SU-DHL-6 (cell line): Measurements from ENCODE around the gene UPF2.
A peak's percentile ranks its signal among the peaks of the same experiment; 100 is the strongest.

Experiments used
- H2AFZ ChIP-seq: fragments of 200-600 bp; sonication (generic); 2 replicates; pipeline ENCODE4 v1.6.1; 2014; ENCODE audit warnings: low read depth, mild to moderate bottlenecking, moderate library complexity, mixed read lengths, antibody characterized with exemption, low read length; ENCODE audit not compliant: severe bottlenecking
- H3F3A ChIP-seq: fragments of 200-600 bp; shearing (Covaris generic); 2 replicates; pipeline ENCODE4 v1.6.0; 2016; ENCODE audit warnings: antibody characterized with exemption, mild to moderate bottlenecking; ENCODE audit not compliant: insufficient read depth
- H3K27ac ChIP-seq: fragments of 200-600 bp; sonication (generic); 2 replicates; pipeline ENCODE4 v1.5.1; 2016; ENCODE audit warnings: low read depth, mild to moderate bottlenecking, low read length, moderate library complexity, mixed read lengths
- H3K27me3 ChIP-seq: fragments of 200-600 bp; sonication (generic), shearing (Covaris generic); 2 replicates; pipeline ENCODE4 v1.6.0; 2014; ENCODE audit warnings: mild to moderate bottlenecking, low read length
- H3K36me3 ChIP-seq: fragments of 200-600 bp; sonication (generic); 2 replicates; pipeline ENCODE4 v1.6.1; 2014; ENCODE audit warnings: mild to moderate bottlenecking, low read length, mixed read lengths
- H3K4me2 ChIP-seq: fragments of 300-600, 200-600 bp; shearing (Covaris generic), sonication (generic); 2 replicates; pipeline ENCODE4 v1.6.0; 2014; ENCODE audit warnings: low read length, low read depth, mild to moderate bottlenecking; ENCODE audit not compliant: poor library complexity, severe bottlenecking
- H3K4me3 ChIP-seq: fragments of 200-600 bp; sonication (generic); 2 replicates; pipeline ENCODE4 v1.5.1; 2014; ENCODE audit warnings: antibody characterized with exemption, low read length, mild to moderate bottlenecking, mixed read lengths; ENCODE audit not compliant: insufficient read depth, poor library complexity, severe bottlenecking
- H3K79me2 ChIP-seq: fragments of 200-600 bp; sonication (generic); 2 replicates; pipeline ENCODE4 v1.6.1; 2014; ENCODE audit warnings: mild to moderate bottlenecking, low read length, moderate library complexity; ENCODE audit not compliant: insufficient read depth
- H3K9ac ChIP-seq: fragments of 200-600 bp; sonication (generic); 2 replicates; pipeline ENCODE4 v1.7.0; 2014; ENCODE audit warnings: mild to moderate bottlenecking, low read length
- H3K9me2 ChIP-seq: fragments of 200-600 bp; sonication (generic); replicated peaks from 2 replicates; pipeline ENCODE4 v1.6.1; 2014; ENCODE audit warnings: low read length; ENCODE audit not compliant: insufficient read depth
- H3K9me3 ChIP-seq: fragments of 200-600 bp; sonication (generic); 2 replicates; pipeline ENCODE4 v1.6.1; 2014; ENCODE audit warnings: low read length, mixed read lengths; ENCODE audit not compliant: insufficient read depth
- H4K20me1 ChIP-seq: fragments of 200-600 bp; sonication (generic); 2 replicates; pipeline ENCODE4 v1.6.1; 2014; ENCODE audit warnings: low read depth, mild to moderate bottlenecking, antibody characterized with exemption, low read length, moderate library complexity, mixed read lengths
- EZH2phosphoT487 ChIP-seq: fragments of 200-600 bp; sonication (generic), shearing (Covaris generic); conservative IDR thresholded peaks from 2 replicates; pipeline ENCODE4 v1.6.1; 2018; ENCODE audit warnings: mild to moderate bottlenecking, antibody characterized with exemption, low read length, moderate library complexity, mixed read lengths
- TF ChIP-seq, protein P1 (sequence below): fragments of 200-600 bp; sonication (generic); IDR thresholded peaks from one replicate; pipeline ENCODE4 v1.5.1; 2017; ENCODE audit warnings: antibody characterized with exemption, mild to moderate bottlenecking, low read length, moderate library complexity; ENCODE audit not compliant: insufficient read depth, poor library complexity, severe bottlenecking

Gene UPF2, protein sequence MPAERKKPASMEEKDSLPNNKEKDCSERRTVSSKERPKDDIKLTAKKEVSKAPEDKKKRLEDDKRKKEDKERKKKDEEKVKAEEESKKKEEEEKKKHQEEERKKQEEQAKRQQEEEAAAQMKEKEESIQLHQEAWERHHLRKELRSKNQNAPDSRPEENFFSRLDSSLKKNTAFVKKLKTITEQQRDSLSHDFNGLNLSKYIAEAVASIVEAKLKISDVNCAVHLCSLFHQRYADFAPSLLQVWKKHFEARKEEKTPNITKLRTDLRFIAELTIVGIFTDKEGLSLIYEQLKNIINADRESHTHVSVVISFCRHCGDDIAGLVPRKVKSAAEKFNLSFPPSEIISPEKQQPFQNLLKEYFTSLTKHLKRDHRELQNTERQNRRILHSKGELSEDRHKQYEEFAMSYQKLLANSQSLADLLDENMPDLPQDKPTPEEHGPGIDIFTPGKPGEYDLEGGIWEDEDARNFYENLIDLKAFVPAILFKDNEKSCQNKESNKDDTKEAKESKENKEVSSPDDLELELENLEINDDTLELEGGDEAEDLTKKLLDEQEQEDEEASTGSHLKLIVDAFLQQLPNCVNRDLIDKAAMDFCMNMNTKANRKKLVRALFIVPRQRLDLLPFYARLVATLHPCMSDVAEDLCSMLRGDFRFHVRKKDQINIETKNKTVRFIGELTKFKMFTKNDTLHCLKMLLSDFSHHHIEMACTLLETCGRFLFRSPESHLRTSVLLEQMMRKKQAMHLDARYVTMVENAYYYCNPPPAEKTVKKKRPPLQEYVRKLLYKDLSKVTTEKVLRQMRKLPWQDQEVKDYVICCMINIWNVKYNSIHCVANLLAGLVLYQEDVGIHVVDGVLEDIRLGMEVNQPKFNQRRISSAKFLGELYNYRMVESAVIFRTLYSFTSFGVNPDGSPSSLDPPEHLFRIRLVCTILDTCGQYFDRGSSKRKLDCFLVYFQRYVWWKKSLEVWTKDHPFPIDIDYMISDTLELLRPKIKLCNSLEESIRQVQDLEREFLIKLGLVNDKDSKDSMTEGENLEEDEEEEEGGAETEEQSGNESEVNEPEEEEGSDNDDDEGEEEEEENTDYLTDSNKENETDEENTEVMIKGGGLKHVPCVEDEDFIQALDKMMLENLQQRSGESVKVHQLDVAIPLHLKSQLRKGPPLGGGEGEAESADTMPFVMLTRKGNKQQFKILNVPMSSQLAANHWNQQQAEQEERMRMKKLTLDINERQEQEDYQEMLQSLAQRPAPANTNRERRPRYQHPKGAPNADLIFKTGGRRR

DNA sequence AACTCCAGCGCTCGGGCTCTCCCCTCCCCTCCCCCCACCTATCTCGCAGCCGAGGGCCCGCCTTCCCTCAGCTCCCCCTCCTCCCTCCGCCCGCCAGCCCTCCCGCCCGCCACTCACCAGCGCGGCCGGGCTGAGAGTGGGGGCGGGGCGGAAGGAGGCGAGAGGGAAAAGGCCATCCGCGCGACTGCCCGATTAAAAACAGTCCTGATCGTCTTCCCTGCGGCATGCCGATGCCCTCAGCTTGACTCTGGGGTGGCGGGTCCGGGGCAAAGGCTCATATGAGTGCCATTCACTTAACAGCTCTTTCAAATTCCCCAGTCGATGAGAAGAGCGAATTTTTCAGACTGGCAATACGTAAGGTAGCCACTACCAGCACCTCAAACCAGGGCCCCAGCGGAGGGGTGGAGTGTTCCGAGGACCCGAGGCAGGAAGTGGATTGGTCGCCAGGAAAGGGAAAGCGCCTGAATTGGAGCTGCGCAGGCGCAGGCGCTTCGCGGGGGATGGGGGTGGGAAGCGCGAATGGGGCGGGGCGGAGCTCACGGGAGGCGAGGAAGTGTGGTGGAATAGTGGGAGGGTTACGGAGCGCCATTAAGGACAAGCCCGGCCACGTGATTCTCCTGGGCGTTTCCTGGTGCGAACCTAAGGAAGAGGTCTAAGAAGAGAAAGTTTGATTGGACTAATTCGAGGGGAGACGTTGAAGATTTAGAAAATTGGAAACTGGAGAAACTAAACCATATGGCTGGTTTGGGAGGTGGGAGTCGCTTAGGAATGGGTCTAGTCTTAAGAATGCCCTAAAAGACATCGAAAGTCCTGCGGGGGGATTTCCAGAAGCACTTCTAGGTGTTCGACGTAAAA, at the start of gene UPF2:
TSS of gene UPF2 (minus strand) at position 13 of the 855 bp plus-strand sequence. CDS start 7,386 bp downstream, outside the sequence.
- TF ChIP-seq, protein P1, sequence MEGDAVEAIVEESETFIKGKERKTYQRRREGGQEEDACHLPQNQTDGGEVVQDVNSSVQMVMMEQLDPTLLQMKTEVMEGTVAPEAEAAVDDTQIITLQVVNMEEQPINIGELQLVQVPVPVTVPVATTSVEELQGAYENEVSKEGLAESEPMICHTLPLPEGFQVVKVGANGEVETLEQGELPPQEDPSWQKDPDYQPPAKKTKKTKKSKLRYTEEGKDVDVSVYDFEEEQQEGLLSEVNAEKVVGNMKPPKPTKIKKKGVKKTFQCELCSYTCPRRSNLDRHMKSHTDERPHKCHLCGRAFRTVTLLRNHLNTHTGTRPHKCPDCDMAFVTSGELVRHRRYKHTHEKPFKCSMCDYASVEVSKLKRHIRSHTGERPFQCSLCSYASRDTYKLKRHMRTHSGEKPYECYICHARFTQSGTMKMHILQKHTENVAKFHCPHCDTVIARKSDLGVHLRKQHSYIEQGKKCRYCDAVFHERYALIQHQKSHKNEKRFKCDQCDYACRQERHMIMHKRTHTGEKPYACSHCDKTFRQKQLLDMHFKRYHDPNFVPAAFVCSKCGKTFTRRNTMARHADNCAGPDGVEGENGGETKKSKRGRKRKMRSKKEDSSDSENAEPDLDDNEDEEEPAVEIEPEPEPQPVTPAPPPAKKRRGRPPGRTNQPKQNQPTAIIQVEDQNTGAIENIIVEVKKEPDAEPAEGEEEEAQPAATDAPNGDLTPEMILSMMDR, result no peak
- TF ChIP-seq EZH2phosphoT487, result no peak
- Histone ChIP-seq H3K79me2 (peaks cover 45% of the 10 kb centered on the region), H3K27me3 (no peaks in the 10 kb centered on the region), H3K36me3 (no peaks in the 10 kb centered on the region), H4K20me1 (no peaks in the 10 kb centered on the region), H3K9me3 (no peaks in the 10 kb centered on the region), H3K4me3 (peak within 1 kb of the TSS; percentile 88), H3K27ac (peak within 1 kb of the TSS; percentile 87), H3K9me2 (no peaks in the 10 kb centered on the region), H3K4me2 (peak within 1 kb of the TSS; percentile 78), H3F3A (peaks cover 22% of the 10 kb centered on the region), H2AFZ (peak within 1 kb of the TSS; percentile 64), H3K9ac (peak within 1 kb of the TSS; percentile 99)

DNA sequence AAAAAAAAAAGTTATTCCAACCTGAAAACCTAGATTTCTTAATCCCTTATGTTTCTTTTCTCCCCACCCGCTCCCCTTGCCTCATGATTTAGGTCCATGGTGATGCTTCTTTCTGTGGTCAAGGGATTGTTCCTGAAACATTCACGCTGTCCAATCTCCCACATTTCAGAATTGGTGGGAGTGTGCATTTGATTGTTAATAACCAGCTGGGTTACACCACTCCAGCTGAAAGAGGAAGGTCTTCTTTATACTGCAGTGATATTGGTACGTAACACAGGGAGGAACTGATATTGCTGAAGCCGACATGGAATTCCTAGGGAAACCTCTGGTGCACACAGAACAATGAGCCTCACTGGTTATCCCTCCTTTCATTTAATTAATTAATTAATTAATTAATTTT, 48.8 kb upstream of the UPF2 start:
- TF ChIP-seq EZH2phosphoT487, result no peak
- TF ChIP-seq, protein P1, result no peak
- no peak overlapping the region for H2AFZ ChIP-seq
- no peaks in the 10 kb centered on the region for H3F3A ChIP-seq
- H3K36me3 ChIP-seq, result no peaks in the 10 kb centered on the region; the same call in 1 of the 2 replicates
- no peaks in the 10 kb centered on the region for H3K27me3 ChIP-seq
- no peaks in the 10 kb centered on the region for H3K79me2 ChIP-seq
- no peak overlapping the region for H3K4me2 ChIP-seq
- no peak overlapping the region for H3K4me3 ChIP-seq
- no peak overlapping the region for H3K9ac ChIP-seq
- no peaks in the 10 kb centered on the region for H3K9me2 ChIP-seq
- H4K20me1 ChIP-seq, result no peaks in the 10 kb centered on the region
- no peak overlapping the region for H3K27ac ChIP-seq
- H3K9me3 ChIP-seq, result no peaks in the 10 kb centered on the region

DNA sequence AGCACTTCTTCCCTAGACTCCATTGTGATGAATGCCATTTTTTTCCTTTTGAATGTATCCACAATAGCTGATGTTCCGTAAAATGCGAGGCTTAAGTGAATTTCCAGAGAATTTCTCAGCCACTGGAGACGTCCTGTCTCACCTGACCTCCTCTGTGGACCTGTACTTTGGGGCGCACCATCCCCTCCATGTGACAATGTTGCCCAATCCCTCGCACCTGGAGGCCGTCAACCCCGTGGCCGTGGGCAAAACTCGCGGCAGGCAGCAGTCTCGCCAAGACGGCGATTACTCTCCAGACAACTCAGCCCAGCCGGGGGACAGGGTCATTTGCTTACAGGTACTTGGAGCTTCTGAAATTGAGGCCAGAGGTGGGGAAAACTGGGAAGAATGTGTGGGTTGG, 46.3 kb upstream of the UPF2 start:
- Histone ChIP-seq H3K9me2 (no peaks in the 10 kb centered on the region), H3K4me2 (no peak overlapping the region), H3K4me3 (no peak overlapping the region), H3K27ac (no peak overlapping the region), H3K79me2 (no peaks in the 10 kb centered on the region), H4K20me1 (no peaks in the 10 kb centered on the region), H3K9ac (no peak overlapping the region), H2AFZ (no peak overlapping the region), H3K27me3 (no peaks in the 10 kb centered on the region), H3F3A (no peaks in the 10 kb centered on the region), H3K9me3 (no peaks in the 10 kb centered on the region), H3K36me3 (no peaks in the 10 kb centered on the region; the same call in 1 of the 2 replicates)
- no peak for TF ChIP-seq EZH2phosphoT487
- TF ChIP-seq, protein P1, result no peak
